Epithelial cell of esophagus (primary cell): Measurements from ENCODE around the gene SLC37A3.
A peak's percentile ranks its signal among the peaks of the same experiment; 100 is the strongest.
"Not testable (repeated sequence)": the region's sequence is repeated elsewhere in the genome, so short reads cannot be mapped to it uniquely, and the experiment has no call there.

Experiments
- DNase-seq: peaks from one replicate; pipeline ENCODE4 v3.0.0; 2010; ENCODE audit warnings: low read depth
- H3K4me3 ChIP-seq: 2 replicates; pipeline ENCODE4 v1.5.1; 2011; ENCODE audit warnings: mild to moderate bottlenecking, low read length, control low read depth
- TF ChIP-seq, protein P1 (sequence below): IDR thresholded peaks from 2 replicates; pipeline ENCODE4 v1.5.1; 2011; ENCODE audit warnings: low read depth, mild to moderate bottlenecking, low read length, control low read depth, inconsistent platforms; ENCODE audit not compliant: insufficient read depth; ENCODE audit errors: missing control alignments

SLC37A3 gene

DNA sequence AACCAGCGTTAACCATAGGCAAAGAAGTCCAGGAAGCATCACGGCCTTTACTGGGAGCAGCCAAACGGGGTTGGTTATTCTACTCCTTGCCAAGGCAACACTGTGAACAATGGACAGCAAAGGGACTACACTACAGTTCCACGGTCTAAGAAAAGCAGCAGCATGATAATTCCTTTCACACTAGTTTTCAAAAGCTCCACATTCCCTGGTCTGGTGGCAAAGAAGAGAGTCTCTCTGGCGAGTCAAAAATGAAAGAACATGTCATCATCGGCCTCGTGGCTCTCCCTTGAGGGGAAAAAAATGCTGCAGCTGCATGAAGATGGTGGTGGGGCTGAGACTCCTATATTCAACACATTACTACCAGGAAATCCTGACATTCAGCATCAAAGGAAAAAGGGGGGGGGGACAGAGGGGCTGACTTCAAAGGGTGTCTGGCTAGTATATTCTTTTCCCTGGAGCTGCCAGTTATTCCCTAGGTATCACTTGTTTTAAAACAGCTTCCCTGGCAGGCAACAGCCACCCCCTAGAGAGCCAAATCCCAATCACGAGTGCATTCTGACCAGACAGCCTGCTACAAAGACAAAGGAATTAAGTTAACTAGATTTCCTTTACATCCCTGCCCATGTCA, 49.1 kb downstream of the SLC37A3 start:
- no peak overlapping the region for H3K4me3 ChIP-seq
- DNase-seq, result no peak
- TF ChIP-seq, protein P1, sequence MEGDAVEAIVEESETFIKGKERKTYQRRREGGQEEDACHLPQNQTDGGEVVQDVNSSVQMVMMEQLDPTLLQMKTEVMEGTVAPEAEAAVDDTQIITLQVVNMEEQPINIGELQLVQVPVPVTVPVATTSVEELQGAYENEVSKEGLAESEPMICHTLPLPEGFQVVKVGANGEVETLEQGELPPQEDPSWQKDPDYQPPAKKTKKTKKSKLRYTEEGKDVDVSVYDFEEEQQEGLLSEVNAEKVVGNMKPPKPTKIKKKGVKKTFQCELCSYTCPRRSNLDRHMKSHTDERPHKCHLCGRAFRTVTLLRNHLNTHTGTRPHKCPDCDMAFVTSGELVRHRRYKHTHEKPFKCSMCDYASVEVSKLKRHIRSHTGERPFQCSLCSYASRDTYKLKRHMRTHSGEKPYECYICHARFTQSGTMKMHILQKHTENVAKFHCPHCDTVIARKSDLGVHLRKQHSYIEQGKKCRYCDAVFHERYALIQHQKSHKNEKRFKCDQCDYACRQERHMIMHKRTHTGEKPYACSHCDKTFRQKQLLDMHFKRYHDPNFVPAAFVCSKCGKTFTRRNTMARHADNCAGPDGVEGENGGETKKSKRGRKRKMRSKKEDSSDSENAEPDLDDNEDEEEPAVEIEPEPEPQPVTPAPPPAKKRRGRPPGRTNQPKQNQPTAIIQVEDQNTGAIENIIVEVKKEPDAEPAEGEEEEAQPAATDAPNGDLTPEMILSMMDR, result no peak

DNA sequence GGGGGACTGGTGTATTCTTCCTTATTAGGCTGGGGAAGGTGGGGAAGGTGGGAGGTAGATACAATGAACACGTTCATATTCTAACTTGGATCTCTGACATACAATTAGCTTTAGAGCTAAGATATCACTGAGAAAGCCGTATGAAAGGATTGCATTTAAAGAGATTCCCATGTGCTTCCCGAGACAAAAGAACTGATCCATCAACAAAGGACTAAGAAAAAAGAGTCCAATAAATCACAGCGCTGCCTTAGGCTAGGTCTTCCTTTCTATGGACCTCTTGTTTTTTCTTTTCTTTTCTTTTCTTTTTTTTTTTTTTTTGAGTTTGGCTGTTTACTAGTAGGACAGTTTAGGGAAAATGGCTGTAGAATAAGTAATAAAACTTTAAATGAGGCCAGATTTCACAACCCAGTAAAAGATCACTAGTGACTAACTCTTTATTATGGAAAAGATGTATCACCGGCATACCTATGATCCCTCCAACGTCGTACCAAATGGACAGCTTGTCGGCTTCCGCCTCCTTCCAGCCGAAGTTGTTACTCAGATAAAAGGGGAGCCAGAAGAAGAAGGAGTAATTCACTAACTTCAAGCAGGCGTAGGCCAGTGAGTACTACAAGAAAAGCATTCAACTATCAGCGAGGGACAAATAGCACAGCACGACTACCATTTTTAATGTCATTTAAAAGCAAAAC, 50.0 kb downstream of the SLC37A3 start:
- DNase-seq, result peak; percentile 62
- H3K4me3 ChIP-seq, result no peak overlapping the region
- TF ChIP-seq, protein P1, result no peak

DNA sequence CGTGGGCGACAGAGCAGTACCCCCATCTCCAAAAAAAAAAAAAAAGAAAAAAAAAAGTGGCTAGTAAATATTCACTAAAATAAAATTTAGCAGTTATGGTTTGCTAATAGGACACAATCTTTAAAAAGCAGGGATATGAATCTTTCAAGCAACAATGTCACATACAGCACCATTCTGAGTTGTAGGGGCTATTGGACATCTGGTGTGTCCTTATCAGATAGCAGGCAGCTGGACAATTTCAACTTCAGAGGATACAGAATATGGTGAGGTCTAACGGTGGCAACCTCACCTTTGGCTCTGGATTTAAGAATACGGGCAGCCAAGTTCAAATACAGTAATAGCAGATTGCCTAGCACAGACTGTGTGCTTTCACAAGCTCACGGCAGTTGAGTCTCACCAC, 51.1 kb downstream of the SLC37A3 start:
- H3K4me3 ChIP-seq, result no peak overlapping the region
- TF ChIP-seq, protein P1, result no peak
- DNase-seq, result no peak

DNA sequence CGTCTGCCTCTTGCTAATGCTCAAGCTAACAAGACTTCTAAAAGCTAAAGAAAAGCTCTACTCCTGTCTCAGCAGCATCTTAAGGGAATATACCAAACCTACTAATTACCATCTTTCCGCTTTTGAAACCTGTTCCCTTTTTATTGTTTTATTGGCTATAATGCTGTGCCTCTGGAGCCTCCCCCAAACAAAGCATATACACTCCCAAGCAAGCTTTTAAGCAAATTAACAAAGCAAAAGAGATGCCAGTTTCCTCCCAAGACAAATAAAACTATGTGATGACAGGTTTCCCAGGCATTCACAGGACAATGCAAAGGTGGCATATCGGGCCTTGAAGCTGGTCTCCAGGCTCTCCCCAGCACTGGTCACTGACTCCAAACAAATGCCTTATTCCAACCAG, 52.9 kb downstream of the SLC37A3 start:
- no peak for DNase-seq
- TF ChIP-seq, protein P1, result no peak
- H3K4me3 ChIP-seq, result no peak overlapping the region

DNA sequence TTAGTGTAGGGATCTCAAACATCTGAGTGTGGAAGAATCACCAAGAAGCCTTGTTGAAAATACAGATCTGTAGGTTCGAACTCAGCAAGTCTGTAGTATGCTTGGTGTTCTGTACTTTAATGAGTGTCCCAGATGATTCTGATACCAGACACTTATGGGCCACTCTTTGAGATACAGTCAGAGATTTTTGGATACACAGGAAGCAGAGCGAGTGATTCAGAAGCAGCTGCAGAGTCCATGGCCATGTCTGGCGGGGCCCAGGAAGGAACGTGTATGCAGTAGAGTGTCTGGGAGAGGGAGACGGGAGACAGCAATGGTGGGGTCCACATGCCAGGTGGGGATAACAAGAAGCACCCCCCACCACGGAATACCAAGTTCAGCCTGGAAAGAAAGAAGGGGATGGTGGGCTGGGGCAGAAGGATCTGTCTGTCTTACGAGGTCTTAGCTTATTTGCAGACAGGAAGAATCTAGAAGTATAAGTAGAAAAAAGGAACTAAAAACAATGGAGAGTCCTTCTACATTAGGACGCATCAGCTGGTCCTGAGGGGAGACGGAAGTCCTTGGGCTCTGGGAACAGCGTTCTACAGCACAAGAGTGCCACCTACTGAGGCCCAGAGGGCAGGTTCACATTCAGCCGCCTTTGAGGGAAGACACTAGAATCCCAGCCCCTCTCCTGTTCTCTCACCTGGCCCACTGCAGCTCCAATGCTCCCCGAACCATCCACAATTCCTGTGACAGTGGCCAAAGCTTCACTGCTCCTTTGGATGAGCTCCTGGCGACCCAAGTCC, 55.4 kb downstream of the SLC37A3 start:
- no peak overlapping the region for H3K4me3 ChIP-seq
- DNase-seq, result peak; percentile 29
- TF ChIP-seq, protein P1, result peak; percentile 58

DNA sequence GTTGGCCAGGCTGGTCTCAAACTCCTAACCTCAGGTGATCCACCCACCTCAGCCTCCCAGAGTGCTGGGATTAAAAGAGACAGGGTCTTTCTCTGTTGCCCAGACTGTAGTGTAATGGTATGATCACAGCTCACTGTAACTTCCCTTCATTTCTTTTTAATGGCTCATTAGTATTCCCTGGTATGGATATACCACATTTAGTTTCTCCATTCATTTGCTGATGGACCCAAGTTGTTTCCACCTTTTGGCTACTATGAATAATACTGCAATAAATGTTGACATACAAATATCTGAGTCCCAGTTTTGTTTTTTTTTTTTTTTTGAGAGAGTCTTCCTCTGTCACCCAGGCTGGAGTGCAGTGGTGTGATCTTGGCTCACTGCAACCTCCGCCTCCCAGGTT, 59.4 kb downstream of the SLC37A3 start:
- not testable (repeated sequence) for H3K4me3 ChIP-seq, DNase-seq

DNA sequence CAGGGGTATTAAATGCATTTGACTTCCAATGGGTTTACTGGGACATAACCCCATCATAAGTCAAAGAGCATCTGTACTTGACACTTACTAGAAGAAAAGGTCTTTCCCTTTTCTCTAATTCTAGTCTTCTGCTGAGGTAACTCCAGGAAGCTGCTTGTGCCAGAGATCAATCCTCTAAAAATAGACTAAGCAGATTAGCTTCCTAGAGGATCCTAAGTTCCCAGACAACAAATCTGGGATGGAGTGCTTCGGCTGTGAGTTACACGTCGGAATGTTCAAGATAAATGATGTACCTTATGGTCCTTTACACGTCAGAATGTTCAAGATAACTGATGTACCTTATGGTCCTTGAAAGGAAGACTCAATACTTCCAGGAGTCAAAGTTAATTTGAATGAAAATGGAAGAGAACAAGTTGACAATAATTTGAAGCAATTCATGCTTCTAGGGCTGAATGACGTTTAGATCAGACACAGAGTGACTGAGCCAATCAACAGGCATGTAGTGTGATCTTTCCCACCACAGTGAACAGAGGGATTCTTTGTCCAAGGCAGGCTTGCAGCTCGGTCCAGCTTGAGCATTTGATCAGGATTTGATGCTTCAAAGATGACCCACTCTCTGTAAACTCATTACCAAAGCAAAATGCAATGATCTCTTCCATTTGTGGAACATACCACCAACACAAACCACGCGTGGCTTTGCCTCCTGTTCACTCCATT, 63.8 kb downstream of the SLC37A3 start:
- no peak for DNase-seq
- H3K4me3 ChIP-seq, result no peak overlapping the region
- TF ChIP-seq, protein P1, result no peak
